NCI-H69 (cell line): ENCODE measurements around the gene SYNDIG1.

Experiments
- DNase-seq: peaks from one replicate; lab custom pipeline; 2025; lab: John Stamatoyannopoulos, UW

The SYNDIG1 gene

GRCh38 chr20:24694157-24694726 is 224.8 kb downstream of the SYNDIG1 start:
- no peak for DNase-seq

- DNase-seq = peak; percentile 33
Observed at GRCh38 chr20:24694727-24695528, 225.5 kb downstream of the SYNDIG1 start.

- no peak for DNase-seq
Observed at GRCh38 chr20:24695529-24696225, 226.2 kb downstream of the SYNDIG1 start.

DNA sequence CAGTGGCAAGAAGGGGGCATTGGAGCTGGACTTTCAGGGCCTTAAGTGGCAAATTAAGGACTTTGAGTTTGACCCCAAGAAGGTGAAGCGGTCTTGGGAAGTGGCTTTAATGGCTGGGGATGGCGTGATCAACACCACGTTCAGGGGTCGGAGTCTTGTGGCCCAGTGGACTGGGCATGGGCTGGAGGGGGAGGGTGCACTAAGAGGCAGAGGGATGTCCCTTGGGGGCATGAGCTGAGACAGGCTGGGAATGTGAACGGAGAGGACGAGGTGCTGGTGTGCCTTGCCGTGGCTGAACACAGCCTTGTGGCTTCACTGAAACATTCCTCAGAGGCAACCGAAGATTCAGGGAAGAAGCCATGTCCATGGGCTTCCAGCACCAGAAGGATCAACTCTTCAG is 227.0 kb downstream of the SYNDIG1 start:
- DNase-seq = no peak

GRCh38 chr20:24697411-24697810 is 228.0 kb downstream of the SYNDIG1 start:
- no peak for DNase-seq

DNA sequence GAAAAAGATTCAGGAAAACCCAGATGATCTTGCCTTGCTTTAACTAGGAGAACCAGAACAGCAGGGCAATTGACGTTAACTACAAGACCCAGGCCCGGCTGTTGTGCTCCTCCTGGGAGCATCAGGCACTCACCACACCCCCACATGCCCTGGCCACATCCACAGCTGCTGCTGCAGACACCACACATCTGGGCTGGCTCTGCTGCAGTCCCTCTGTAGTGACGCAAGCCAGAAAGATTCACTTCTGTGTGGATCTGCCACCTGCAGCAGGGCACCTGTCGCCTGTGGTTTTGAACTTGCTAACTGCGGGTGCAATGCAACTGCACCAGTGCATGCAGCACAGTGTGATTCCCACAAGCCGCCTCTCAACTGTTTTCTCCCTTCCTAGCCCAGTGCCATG is 228.8 kb downstream of the SYNDIG1 start:
- DNase-seq = no peak

- DNase-seq = no peak
Observed at GRCh38 chr20:24698706-24699206, 229.3 kb downstream of the SYNDIG1 start.

GRCh38 chr20:24699321-24700165 is 230.1 kb downstream of the SYNDIG1 start:
- no peak for DNase-seq

- no peak for DNase-seq
Observed at GRCh38 chr20:24700166-24700860, 230.9 kb downstream of the SYNDIG1 start.

DNA sequence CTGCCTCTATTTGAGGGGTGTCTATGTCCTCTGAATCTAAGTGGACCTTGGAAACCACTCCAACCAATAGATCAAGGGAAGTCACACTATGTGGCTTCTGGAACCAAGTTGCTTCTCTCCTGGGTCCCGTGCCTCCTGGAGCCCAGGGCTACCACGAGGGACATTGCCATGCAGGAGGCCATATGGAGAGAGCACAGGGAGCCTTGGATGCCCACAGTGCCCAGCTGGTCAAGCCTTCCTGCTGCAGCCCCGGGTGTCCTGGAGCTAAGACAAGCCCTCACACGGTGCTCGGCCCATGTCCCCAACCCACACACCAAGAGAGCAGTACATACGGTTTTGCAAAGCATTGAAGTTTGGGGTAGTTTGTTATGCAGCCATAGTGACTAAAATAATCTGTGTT is 231.6 kb downstream of the SYNDIG1 start:
- DNase-seq = no peak

- peak; percentile 17 for DNase-seq
Observed at GRCh38 chr20:24701668-24702067, 232.2 kb downstream of the SYNDIG1 start.

- no peak for DNase-seq
Observed at GRCh38 chr20:24702501-24703283, 233.3 kb downstream of the SYNDIG1 start.

DNA sequence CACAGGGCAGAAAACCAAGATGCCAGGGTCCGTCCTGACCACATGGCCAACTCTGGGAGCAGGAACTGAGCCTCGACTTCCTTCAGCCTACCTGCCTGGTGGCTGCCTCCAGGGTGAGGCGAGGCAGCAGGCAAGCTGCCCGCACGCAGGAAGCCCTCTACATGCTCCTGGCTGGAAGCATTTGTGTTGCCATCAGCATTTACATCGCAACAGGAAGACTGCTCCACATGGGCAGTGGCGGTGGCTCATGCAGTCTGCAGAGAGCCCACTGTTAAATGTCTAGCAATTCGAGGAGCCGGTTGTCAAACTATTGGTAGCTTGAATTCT is 233.8 kb downstream of the SYNDIG1 start:
- no peak for DNase-seq

- no peak for DNase-seq
Observed at GRCh38 chr20:24704899-24705298, 235.5 kb downstream of the SYNDIG1 start.

DNA sequence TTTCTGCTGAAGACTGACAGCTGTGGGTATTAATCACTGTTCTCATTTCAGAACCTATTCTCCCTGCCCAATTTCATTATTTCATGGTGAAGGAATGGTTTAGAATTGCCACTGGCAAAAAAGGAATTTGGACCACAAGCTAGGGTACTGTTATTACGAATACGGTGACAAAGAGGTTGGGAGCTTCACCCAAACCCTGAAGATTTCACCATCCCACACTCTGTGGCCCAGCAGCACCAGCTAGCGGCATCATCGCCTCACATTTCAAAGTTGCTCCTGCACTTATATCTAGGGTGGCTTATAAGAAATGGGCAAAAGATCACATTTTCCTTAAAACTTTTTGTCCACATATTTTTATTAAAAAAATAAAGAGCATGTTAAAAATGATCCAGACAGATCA is 236.1 kb downstream of the SYNDIG1 start:
- no peak for DNase-seq

- no peak for DNase-seq
Observed at GRCh38 chr20:24708411-24709295, 239.2 kb downstream of the SYNDIG1 start.
